GM12878 (cell line): ENCODE results near the gene OPCML. TPM values are rescaled to one million over a fixed set of nuclear protein-coding genes. Genes with fewer than 3 reads are reported as not detected.

ENCODE experiments used
- ATAC-seq: fragments of 200-7000 bp; cut with Tn5 transposase; 3 replicates; pipeline ENCODE4 v1.9.1; 2020; ENCODE audit warnings: mild to moderate bottlenecking, moderate library complexity
- BruUV-seq: library from RNA; stranded (reverse); fragments of 400-500 nt; replicated peaks from 2 replicates; lab custom pipeline; 2021; lab: Mats Ljungman, UMichigan
- CTCF ChIA-PET: fragments of 300-600 bp; sonication (Branson Sonifier 250); formaldehyde crosslinking; extraction: SDS; loops from one replicate; lab custom pipeline; 2021; ENCODE audit warnings: inconsistent platforms; lab: Yijun Ruan, JAX
- POLR2A ChIA-PET: fragments of 350-600 bp; formaldehyde crosslinking; extraction: SDS; loops from one replicate; lab custom pipeline; 2021; ENCODE audit warnings: inconsistent platforms; lab: Charles Lee
- RAD21 ChIA-PET: fragments of 300-600 bp; sonication (Branson Sonifier 250); formaldehyde crosslinking; loops from one replicate; lab custom pipeline; 2023; ENCODE audit warnings: antibody characterized with exemption; ENCODE audit not compliant: unreplicated experiment; lab: Charles Lee
- SMC1A ChIA-PET: fragments of 300-600 bp; sonication (Branson Sonifier 250); formaldehyde crosslinking; loops from one replicate; lab custom pipeline; 2023; ENCODE audit not compliant: unreplicated experiment, uncharacterized antibody; lab: Charles Lee
- DNase-seq: peaks from one replicate; pipeline ENCODE4 v3.0.0-alpha.2; 2011; ENCODE audit warnings: low read depth, low spot score
- FAIRE-seq: peaks from 3 replicates; lab custom pipeline; 2011; peaks lifted over from hg19 to GRCh38; lab: Jason Lieb, UNC
- H2AFZ ChIP-seq: 2 replicates; pipeline ENCODE4 v1.6.0; 2011; ENCODE audit warnings: low read depth, low read length, control low read depth; ENCODE audit not compliant: control insufficient read depth
- H3K27ac ChIP-seq: 2 replicates; pipeline ENCODE4 v1.5.1; 2011; ENCODE audit warnings: control low read depth; ENCODE audit not compliant: control insufficient read depth, insufficient read depth
- H3K27me3 ChIP-seq, 2 experiments: replicated peaks in 1 of 2; 2 replicates each; pipeline versions ENCODE4 v1.6.0 to v1.6.1; 2011; ENCODE audit warnings: low read length in 1 of 2; ENCODE audit not compliant: control insufficient read depth in 2 of 2, insufficient read depth in 2 of 2
- H3K36me3 ChIP-seq, 2 experiments: 2 replicates each; pipeline ENCODE4 v1.5.1; 2011; ENCODE audit warnings: low read length in 1 of 2; ENCODE audit not compliant: control insufficient read depth in 2 of 2, insufficient read depth in 2 of 2
- H3K4me1 ChIP-seq: 2 replicates; pipeline ENCODE4 v1.6.1; 2011; ENCODE audit warnings: mild to moderate bottlenecking, low read length, moderate library complexity, mixed read lengths; ENCODE audit not compliant: control insufficient read depth, insufficient read depth
- H3K4me2 ChIP-seq: 2 replicates; pipeline ENCODE4 v1.6.0; 2011; ENCODE audit warnings: control low read depth; ENCODE audit not compliant: control insufficient read depth, insufficient read depth
- H3K4me3 ChIP-seq: fragments of 200-600 bp; sonication (generic); 2 replicates; pipeline ENCODE4 v1.5.1; 2016
- H3K79me2 ChIP-seq: 2 replicates; pipeline ENCODE4 v1.6.0; 2011; ENCODE audit warnings: low read length; ENCODE audit not compliant: control insufficient read depth, insufficient read depth
- H3K9ac ChIP-seq: 2 replicates; pipeline ENCODE4 v1.8.0; 2011; ENCODE audit warnings: low read length, control low read depth, mixed read lengths; ENCODE audit not compliant: control insufficient read depth, insufficient read depth
- H3K9me3 ChIP-seq: replicated peaks from 3 replicates; pipeline ENCODE4 v1.5.1; 2011; ENCODE audit warnings: mild to moderate bottlenecking, low read length; ENCODE audit not compliant: control insufficient read depth, insufficient read depth
- H4K20me1 ChIP-seq: 2 replicates; pipeline ENCODE4 v1.6.0; 2011; ENCODE audit not compliant: control insufficient read depth, insufficient read depth
- ETV6 ChIP-seq, 2 experiments: fragments of 450-650 bp in 1 of 2; IDR thresholded peaks in 1 of 2; conservative IDR thresholded peaks in 1 of 2; 2 replicates each; pipeline ENCODE4 v1.6.1; 2014; ENCODE audit warnings: antibody characterized with exemption in 1 of 2, borderline replicate concordance in 1 of 2, low read depth in 1 of 2, mild to moderate bottlenecking in 1 of 2, moderate library complexity in 1 of 2
- LARP7 ChIP-seq: fragments of 450-650 bp; IDR thresholded peaks from 2 replicates; pipeline ENCODE4 v1.6.1; 2017; ENCODE audit warnings: mild to moderate bottlenecking
- NBN ChIP-seq: fragments of 450-650 bp; IDR thresholded peaks from 2 replicates; pipeline ENCODE4 v1.6.1; 2016
- POLR2A ChIP-seq: IDR thresholded peaks from 2 replicates; pipeline ENCODE4 v1.6.1; 2011; ENCODE audit warnings: low read depth, mild to moderate bottlenecking, low read length
- POLR2AphosphoS5 ChIP-seq: IDR thresholded peaks from 2 replicates; pipeline ENCODE4 v1.6.1; 2011; ENCODE audit warnings: mild to moderate bottlenecking, low read length, inconsistent platforms
- RUNX3 ChIP-seq: IDR thresholded peaks from 2 replicates; pipeline ENCODE4 v1.6.1; 2012; ENCODE audit warnings: low read length, inconsistent platforms
- SMC3 ChIP-seq: IDR thresholded peaks from 2 replicates; pipeline ENCODE4 v1.6.1; 2011; ENCODE audit warnings: low read length, improper control_type of control experiment, borderline replicate concordance
- SPI1 ChIP-seq: IDR thresholded peaks from 2 replicates; pipeline ENCODE4 v1.6.1; 2011; ENCODE audit warnings: low read depth, mild to moderate bottlenecking, low read length, moderate library complexity, borderline replicate concordance; ENCODE audit not compliant: insufficient read depth
- TARDBP ChIP-seq: IDR thresholded peaks from 2 replicates; pipeline ENCODE4 v1.6.1; 2016; ENCODE audit warnings: borderline replicate concordance
- TCF3 ChIP-seq: IDR thresholded peaks from 2 replicates; pipeline ENCODE4 v1.6.1; 2012; ENCODE audit warnings: low read depth, mild to moderate bottlenecking, low read length, borderline replicate concordance; ENCODE audit not compliant: insufficient read depth
- TCF7 ChIP-seq: IDR thresholded peaks from 2 replicates; pipeline ENCODE4 v1.6.1; 2014; ENCODE audit warnings: antibody characterized with exemption, borderline replicate concordance
- ZNF217 ChIP-seq: fragments of 450-650 bp; IDR thresholded peaks from 2 replicates; pipeline ENCODE4 v1.6.1; 2017; ENCODE audit warnings: antibody characterized with exemption, mild to moderate bottlenecking
- WGBS: methylation state at CpG from one replicate; pipeline ENCODE4 v1.1.6; 2016; ENCODE audit warnings: low lambda C conversion rate; ENCODE audit not compliant: insufficient replicate concordance, insufficient coverage; ENCODE audit errors: missing lambda C conversion rate; 5-methylcytosine and 5-hydroxymethylcytosine counted together
- in situ Hi-C: fragments of 300-500 bp; cut with MboI; formaldehyde crosslinking; loops from 9 replicates; pipeline ENCODE4 v1.14.3; 2018; ENCODE audit warnings: mixed read lengths
- intact Hi-C: fragments of 100-400 bp; cut with micrococcal nuclease; formaldehyde crosslinking; loops from one replicate; pipeline ENCODE4 v1.14.2; 2022; ENCODE audit not compliant: unreplicated experiment
- polyA plus RNA-seq, 11 experiments: library from polyadenylated mRNA; depleted of rRNA in 4 of 11; unstranded in 6 of 11; stranded (reverse) in 5 of 11; fragments of >200 nt; fragmentation: Nextera tagmentation in 4 of 11; fragmentation: Illumina TruSeq in 1 of 11; extraction: Ambion mirVana in 4 of 11; extraction: Trizol in 1 of 11; gene quantifications; 1 replicate in 1 of 11; 2 replicates in 10 of 11; pipeline versions ENCODE4 v1.2.1 to v1.2.3, GENCODE V29; 2011 to 2016; ENCODE audit warnings: inconsistent platforms in 2 of 11, missing spikeins in 2 of 11, low read depth in 1 of 11
- total RNA-seq, 4 experiments: library from RNA; depleted of rRNA in 3 of 4; stranded (reverse); fragments of >200 nt in 3 of 4; fragmentation: Illumina TruSeq in 1 of 4; extraction: Trizol in 1 of 4; gene quantifications; 2 replicates each; pipeline versions ENCODE4 v1.2.1 to v1.2.3, GENCODE V29; 2013 to 2021
- TF ChIP-seq, protein P1 (sequence below): fragments of 150-350 bp; IDR thresholded peaks from 2 replicates; pipeline ENCODE4 v1.6.1; 2014; ENCODE audit warnings: mild to moderate bottlenecking, low read depth, low read length
- TF ChIP-seq, protein P2 (sequence below): fragments of 450-650 bp; formaldehyde crosslinking; IDR thresholded peaks from 2 replicates; pipeline ENCODE4 v1.5.0; 2022; ENCODE audit warnings: mild to moderate bottlenecking, missing genetic modification characterization
- TF ChIP-seq, protein P3 (sequence below): fragments of 450-650 bp; IDR thresholded peaks from 2 replicates; pipeline ENCODE4 v1.6.1; 2016; ENCODE audit warnings: mild to moderate bottlenecking

Gene OPCML
- total and polyA plus RNA-seq, 10 of the 15 experiments (the other 5 are each of a cell fraction or from before 2014, with no cell fraction given) = 0.84 TPM; not detected in 9

DNA sequence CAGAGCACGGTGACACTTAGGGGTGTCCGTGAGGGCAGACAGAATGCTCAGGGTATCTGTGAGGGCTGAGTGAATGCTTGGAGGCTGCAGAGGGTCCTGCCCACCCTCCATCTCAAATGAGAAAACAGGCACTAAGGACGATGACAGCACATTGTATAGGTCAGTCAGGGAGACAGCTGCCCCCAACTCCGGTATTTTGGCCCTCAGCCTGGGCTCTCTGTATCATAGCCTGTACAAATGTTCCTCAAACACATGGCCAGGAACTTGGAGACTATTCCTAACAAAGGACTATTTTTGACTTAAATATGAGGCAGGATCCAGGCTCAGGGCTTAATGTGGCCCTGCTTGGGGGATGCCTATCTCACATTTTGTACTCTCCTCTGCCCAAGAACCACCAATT is 145.4 kb downstream of the OPCML start:
- CTCF ChIA-PET = no interaction called here
- 18% methylated on average over 4 of the region's 4 CpGs for WGBS

More for the DNA sequence above, 145.4 kb downstream of the OPCML start:
- Histone ChIP-seq H3K27ac (no peak overlapping the region), H3K36me3 (no peaks in the 10 kb centered on the region), H3K9me3 (no peaks in the 10 kb centered on the region; the same call in 2 of the 3 replicates), H2AFZ (no peak overlapping the region), H3K4me3 (no peak overlapping the region), H3K9ac (no peak overlapping the region), H3K4me1 (peaks cover 3% of the 10 kb centered on the region; the same call in 1 of the 2 replicates), H3K27me3 (no peaks in the 10 kb centered on the region), H3K4me2 (no peak overlapping the region), H3K79me2 (no peaks in the 10 kb centered on the region), H4K20me1 (no peaks in the 10 kb centered on the region)
- ChIA-PET RAD21 (no interaction called here), POLR2A (no interaction called here), SMC1A (interaction anchor here (1.9 kb wide), 1 partner anchor 19 kb away, joined by 5 read pairs; no protein-coding TSS in a partner anchor)
- intact Hi-C loops = no loop called here
- ATAC-seq (no peak), DNase-seq (no peak), FAIRE-seq (no peak)
- BruUV-seq = no TSS peak
- TF ChIP-seq TARDBP (no peak), POLR2A (no peak), RUNX3 (no peak), POLR2AphosphoS5 (no peak), SMC3 (no peak), SPI1 (no peak), LARP7 (no peak), ZNF217 (no peak), TCF7 (no peak), ETV6 (conservative IDR thresholded peaks at IDR 0.05 in 1 of 2, IDR thresholded peaks at IDR 0.05 in 1 of 2; ENCODE audit: borderline replicate concordance in 1 of 2, low read depth in 1 of 2) (no peak), TCF3 (no peak), NBN (no peak)
- TF ChIP-seq, protein P1, sequence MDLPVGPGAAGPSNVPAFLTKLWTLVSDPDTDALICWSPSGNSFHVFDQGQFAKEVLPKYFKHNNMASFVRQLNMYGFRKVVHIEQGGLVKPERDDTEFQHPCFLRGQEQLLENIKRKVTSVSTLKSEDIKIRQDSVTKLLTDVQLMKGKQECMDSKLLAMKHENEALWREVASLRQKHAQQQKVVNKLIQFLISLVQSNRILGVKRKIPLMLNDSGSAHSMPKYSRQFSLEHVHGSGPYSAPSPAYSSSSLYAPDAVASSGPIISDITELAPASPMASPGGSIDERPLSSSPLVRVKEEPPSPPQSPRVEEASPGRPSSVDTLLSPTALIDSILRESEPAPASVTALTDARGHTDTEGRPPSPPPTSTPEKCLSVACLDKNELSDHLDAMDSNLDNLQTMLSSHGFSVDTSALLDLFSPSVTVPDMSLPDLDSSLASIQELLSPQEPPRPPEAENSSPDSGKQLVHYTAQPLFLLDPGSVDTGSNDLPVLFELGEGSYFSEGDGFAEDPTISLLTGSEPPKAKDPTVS = no peak
- TF ChIP-seq, protein P2, sequence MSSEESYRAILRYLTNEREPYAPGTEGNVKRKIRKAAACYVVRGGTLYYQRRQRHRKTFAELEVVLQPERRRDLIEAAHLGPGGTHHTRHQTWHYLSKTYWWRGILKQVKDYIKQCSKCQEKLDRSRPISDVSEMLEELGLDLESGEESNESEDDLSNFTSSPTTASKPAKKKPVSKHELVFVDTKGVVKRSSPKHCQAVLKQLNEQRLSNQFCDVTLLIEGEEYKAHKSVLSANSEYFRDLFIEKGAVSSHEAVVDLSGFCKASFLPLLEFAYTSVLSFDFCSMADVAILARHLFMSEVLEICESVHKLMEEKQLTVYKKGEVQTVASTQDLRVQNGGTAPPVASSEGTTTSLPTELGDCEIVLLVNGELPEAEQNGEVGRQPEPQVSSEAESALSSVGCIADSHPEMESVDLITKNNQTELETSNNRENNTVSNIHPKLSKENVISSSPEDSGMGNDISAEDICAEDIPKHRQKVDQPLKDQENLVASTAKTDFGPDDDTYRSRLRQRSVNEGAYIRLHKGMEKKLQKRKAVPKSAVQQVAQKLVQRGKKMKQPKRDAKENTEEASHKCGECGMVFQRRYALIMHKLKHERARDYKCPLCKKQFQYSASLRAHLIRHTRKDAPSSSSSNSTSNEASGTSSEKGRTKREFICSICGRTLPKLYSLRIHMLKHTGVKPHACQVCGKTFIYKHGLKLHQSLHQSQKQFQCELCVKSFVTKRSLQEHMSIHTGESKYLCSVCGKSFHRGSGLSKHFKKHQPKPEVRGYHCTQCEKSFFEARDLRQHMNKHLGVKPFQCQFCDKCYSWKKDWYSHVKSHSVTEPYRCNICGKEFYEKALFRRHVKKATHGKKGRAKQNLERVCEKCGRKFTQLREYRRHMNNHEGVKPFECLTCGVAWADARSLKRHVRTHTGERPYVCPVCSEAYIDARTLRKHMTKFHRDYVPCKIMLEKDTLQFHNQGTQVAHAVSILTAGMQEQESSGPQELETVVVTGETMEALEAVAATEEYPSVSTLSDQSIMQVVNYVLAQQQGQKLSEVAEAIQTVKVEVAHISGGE = no peak
- TF ChIP-seq, protein P3, sequence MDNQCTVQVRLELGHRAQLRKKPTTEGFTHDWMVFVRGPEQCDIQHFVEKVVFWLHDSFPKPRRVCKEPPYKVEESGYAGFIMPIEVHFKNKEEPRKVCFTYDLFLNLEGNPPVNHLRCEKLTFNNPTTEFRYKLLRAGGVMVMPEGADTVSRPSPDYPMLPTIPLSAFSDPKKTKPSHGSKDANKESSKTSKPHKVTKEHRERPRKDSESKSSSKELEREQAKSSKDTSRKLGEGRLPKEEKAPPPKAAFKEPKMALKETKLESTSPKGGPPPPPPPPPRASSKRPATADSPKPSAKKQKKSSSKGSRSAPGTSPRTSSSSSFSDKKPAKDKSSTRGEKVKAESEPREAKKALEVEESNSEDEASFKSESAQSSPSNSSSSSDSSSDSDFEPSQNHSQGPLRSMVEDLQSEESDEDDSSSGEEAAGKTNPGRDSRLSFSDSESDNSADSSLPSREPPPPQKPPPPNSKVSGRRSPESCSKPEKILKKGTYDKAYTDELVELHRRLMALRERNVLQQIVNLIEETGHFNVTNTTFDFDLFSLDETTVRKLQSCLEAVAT = no peak
- in situ Hi-C loops = no loop called here
